Neural progenitor cell (in vitro differentiated cells): Measurements from ENCODE around the gene ETV1. TPM values are rescaled to one million over a fixed set of nuclear protein-coding genes. Genes with fewer than 3 reads are reported as not detected.

Experiments
- DNase-seq: peaks from one replicate; pipeline ENCODE4 v3.0.0-alpha.2; 2016; ENCODE audit warnings: low spot score
- H2AFZ ChIP-seq: fragments of 200-600 bp; sonication (generic); replicated peaks from 2 replicates; pipeline ENCODE4 v1.6.1; 2016; ENCODE audit warnings: antibody characterized with exemption
- H3F3A ChIP-seq: fragments of 200-600 bp; sonication (generic); 2 replicates; pipeline ENCODE4 v1.6.1; 2016; ENCODE audit warnings: antibody characterized with exemption, low read depth
- H3K27ac ChIP-seq: fragments of 200-600 bp; sonication (generic); 2 replicates; pipeline ENCODE4 v1.5.1; 2016; ENCODE audit warnings: mild to moderate bottlenecking
- H3K27me3 ChIP-seq: fragments of 200-600 bp; sonication (generic); 2 replicates; pipeline ENCODE4 v1.6.1; 2016; ENCODE audit warnings: mild to moderate bottlenecking, moderate library complexity
- H3K36me3 ChIP-seq: fragments of 200-600 bp; sonication (generic); 2 replicates; pipeline ENCODE4 v1.5.1; 2016
- H3K4me1 ChIP-seq: fragments of 200-600 bp; sonication (generic); 2 replicates; pipeline ENCODE4 v1.6.1; 2016; ENCODE audit warnings: mixed run types
- H3K4me2 ChIP-seq: fragments of 200-600 bp; sonication (generic); 2 replicates; pipeline ENCODE4 v1.6.1; 2016
- H3K4me3 ChIP-seq: fragments of 200-600 bp; sonication (generic); 2 replicates; pipeline ENCODE4 v1.5.1; 2016
- H3K79me2 ChIP-seq: fragments of 200-600 bp; sonication (generic); 2 replicates; pipeline ENCODE4 v1.6.1; 2016; ENCODE audit warnings: low read depth
- H3K9ac ChIP-seq: fragments of 200-600 bp; sonication (generic); 2 replicates; pipeline ENCODE4 v1.6.1; 2016
- H3K9me3 ChIP-seq: fragments of 200-600 bp; sonication (generic); 2 replicates; pipeline ENCODE4 v1.5.1; 2016; ENCODE audit warnings: low read depth
- H4K20me1 ChIP-seq: fragments of 200-600 bp; sonication (generic); 2 replicates; pipeline ENCODE4 v1.6.1; 2016; ENCODE audit warnings: low read depth
- H3K27ac Mint-ChIP-seq: 3 replicates; pipeline ENCODE4 v1.8.0; 2021; ENCODE audit warnings: mixed read lengths
- H3K27me3 Mint-ChIP-seq: 2 replicates; pipeline ENCODE4 v1.8.0; 2022; ENCODE audit warnings: low read depth, mild to moderate bottlenecking, inconsistent platforms, moderate library complexity, mixed read lengths; ENCODE audit not compliant: insufficient read depth
- H3K36me3 Mint-ChIP-seq: 3 replicates; pipeline ENCODE4 v1.8.0; 2021; ENCODE audit warnings: mixed read lengths
- H3K4me1 Mint-ChIP-seq: 3 replicates; pipeline ENCODE4 v1.8.0; 2021; ENCODE audit warnings: mixed read lengths
- H3K4me3 Mint-ChIP-seq: 3 replicates; pipeline ENCODE4 v1.8.0; 2021; ENCODE audit warnings: mild to moderate bottlenecking, moderate library complexity, mixed read lengths
- H3K9me3 Mint-ChIP-seq: 3 replicates; pipeline ENCODE4 v1.8.0; 2020; ENCODE audit warnings: mixed read lengths
- EZH2 ChIP-seq: fragments of 200-600 bp; sonication (generic); IDR thresholded peaks from 2 replicates; pipeline ENCODE4 v1.6.1; 2017; ENCODE audit warnings: antibody characterized with exemption, mild to moderate bottlenecking, moderate library complexity
- EZH2phosphoT487 ChIP-seq: fragments of 200-600 bp; sonication (generic); IDR thresholded peaks from 2 replicates; pipeline ENCODE4 v1.6.1; 2017; ENCODE audit warnings: antibody characterized with exemption
- total RNA-seq: library from RNA; depleted of rRNA; stranded (reverse); fragments of >200 nt; gene quantifications from 2 replicates; pipeline ENCODE4 v1.2.3, GENCODE V29; 2015; ENCODE audit warnings: low replicate concordance
- TF ChIP-seq, protein P1 (sequence below): fragments of 200-600 bp; sonication (generic); IDR thresholded peaks from 2 replicates; pipeline ENCODE4 v1.5.1; 2017; ENCODE audit warnings: antibody characterized with exemption, mild to moderate bottlenecking

Gene ETV1
- total RNA-seq, 1 donor from 2014 or later = 36.8 TPM

- peaks cover 8% of the 10 kb centered on the region for H3K4me1 Mint-ChIP-seq
- peak overlapping the region; percentile 81 for H3K4me3 ChIP-seq
- DNase-seq = peak; percentile 99
- peaks cover 30% of the 10 kb centered on the region for H3K4me1 ChIP-seq
- H3K27me3 ChIP-seq = no peaks in the 10 kb centered on the region
- H3K36me3 Mint-ChIP-seq = no peaks in the 10 kb centered on the region
- no peak overlapping the region for H3K27ac Mint-ChIP-seq
- peaks cover 22% of the 10 kb centered on the region for H3K79me2 ChIP-seq
- H2AFZ ChIP-seq = peak overlapping the region; percentile 42
- H3K27me3 Mint-ChIP-seq = no peaks in the 10 kb centered on the region
- H3K4me3 Mint-ChIP-seq = no peak overlapping the region
- H3K27ac ChIP-seq = peak overlapping the region; percentile 87
- H3K36me3 ChIP-seq = no peaks in the 10 kb centered on the region
- TF ChIP-seq EZH2 = no peak
- TF ChIP-seq, protein P1, sequence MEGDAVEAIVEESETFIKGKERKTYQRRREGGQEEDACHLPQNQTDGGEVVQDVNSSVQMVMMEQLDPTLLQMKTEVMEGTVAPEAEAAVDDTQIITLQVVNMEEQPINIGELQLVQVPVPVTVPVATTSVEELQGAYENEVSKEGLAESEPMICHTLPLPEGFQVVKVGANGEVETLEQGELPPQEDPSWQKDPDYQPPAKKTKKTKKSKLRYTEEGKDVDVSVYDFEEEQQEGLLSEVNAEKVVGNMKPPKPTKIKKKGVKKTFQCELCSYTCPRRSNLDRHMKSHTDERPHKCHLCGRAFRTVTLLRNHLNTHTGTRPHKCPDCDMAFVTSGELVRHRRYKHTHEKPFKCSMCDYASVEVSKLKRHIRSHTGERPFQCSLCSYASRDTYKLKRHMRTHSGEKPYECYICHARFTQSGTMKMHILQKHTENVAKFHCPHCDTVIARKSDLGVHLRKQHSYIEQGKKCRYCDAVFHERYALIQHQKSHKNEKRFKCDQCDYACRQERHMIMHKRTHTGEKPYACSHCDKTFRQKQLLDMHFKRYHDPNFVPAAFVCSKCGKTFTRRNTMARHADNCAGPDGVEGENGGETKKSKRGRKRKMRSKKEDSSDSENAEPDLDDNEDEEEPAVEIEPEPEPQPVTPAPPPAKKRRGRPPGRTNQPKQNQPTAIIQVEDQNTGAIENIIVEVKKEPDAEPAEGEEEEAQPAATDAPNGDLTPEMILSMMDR = no peak
- no peak for TF ChIP-seq EZH2phosphoT487
- H3K9me3 ChIP-seq = no peaks in the 10 kb centered on the region
- H3K9me3 Mint-ChIP-seq = peaks cover 2% of the 10 kb centered on the region
- H3K9ac ChIP-seq = no peak overlapping the region
- H3F3A ChIP-seq = peaks cover 41% of the 10 kb centered on the region
- no peaks in the 10 kb centered on the region for H4K20me1 ChIP-seq
- H3K4me2 ChIP-seq = peak overlapping the region; percentile 97
Measured at GRCh38 chr7:13990984-13991790, 1.7 kb upstream of the ETV1 start.

DNA sequence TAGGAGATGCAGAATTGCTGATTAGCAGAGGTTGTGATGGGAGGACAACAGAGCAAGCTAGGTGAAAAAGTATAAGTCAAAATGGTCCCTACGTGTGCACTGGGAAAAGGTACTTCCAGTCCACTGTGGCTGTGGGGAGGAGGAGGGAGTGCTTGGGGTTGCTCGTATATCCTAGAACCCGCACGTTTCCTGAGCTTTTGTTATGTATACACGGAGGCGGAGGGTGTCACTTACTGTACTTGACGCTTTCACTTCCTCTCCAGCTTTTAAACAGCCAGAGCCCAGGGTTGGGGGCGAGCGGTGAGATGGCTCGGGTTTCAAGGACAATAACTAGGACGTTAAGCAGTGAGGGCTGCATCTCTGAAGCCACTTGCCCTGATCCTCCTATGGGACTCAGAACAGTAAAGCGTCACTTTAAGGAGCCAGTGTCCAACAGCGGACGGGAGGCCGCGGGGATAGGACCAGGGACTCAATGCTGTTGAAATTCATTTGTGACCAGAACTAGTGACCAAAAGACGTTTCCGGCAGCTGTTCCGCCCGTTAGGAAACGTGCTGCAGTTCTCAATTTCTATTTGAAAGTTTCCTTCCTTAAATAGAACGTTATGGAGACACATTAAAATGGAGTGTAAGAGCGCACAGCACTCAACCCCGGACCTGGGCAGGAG, 985 bp upstream of the ETV1 start:
- Mint-ChIP-seq H3K9me3 (peaks cover 2% of the 10 kb centered on the region), H3K36me3 (no peaks in the 10 kb centered on the region), H3K27me3 (no peaks in the 10 kb centered on the region), H3K4me1 (peaks cover 14% of the 10 kb centered on the region), H3K27ac (no peak overlapping the region), H3K4me3 (no peak overlapping the region)
- Histone ChIP-seq H3K4me1 (peaks cover 37% of the 10 kb centered on the region), H2AFZ (peak overlapping the region; percentile 42), H3F3A (peaks cover 46% of the 10 kb centered on the region), H3K27me3 (no peaks in the 10 kb centered on the region), H3K9me3 (no peaks in the 10 kb centered on the region), H3K9ac (no peak overlapping the region), H3K79me2 (peaks cover 29% of the 10 kb centered on the region), H3K4me3 (peak overlapping the region; percentile 81), H3K36me3 (no peaks in the 10 kb centered on the region), H3K27ac (peak overlapping the region; percentile 3), H3K4me2 (peak overlapping the region; percentile 97), H4K20me1 (no peaks in the 10 kb centered on the region)
- peak; percentile 81 for DNase-seq
- TF ChIP-seq EZH2phosphoT487 (peak; percentile 37), EZH2 (no peak)

GRCh38 chr7:13989949-13990305, 461 bp upstream of the ETV1 start:
- Mint-ChIP-seq H3K36me3 (no peaks in the 10 kb centered on the region), H3K27me3 (no peaks in the 10 kb centered on the region), H3K4me1 (peaks cover 18% of the 10 kb centered on the region), H3K4me3 (no peak overlapping the region), H3K27ac (no peak overlapping the region), H3K9me3 (peaks cover 2% of the 10 kb centered on the region)
- no peak for DNase-seq
- Histone ChIP-seq H3K9me3 (no peaks in the 10 kb centered on the region), H4K20me1 (no peaks in the 10 kb centered on the region), H3K9ac (no peak overlapping the region), H3K27ac (peak overlapping the region; percentile 27), H3F3A (peaks cover 46% of the 10 kb centered on the region), H3K36me3 (no peaks in the 10 kb centered on the region), H2AFZ (peak overlapping the region; percentile 42), H3K79me2 (peaks cover 35% of the 10 kb centered on the region), H3K4me3 (peak overlapping the region; percentile 81), H3K4me2 (peak overlapping the region; percentile 97), H3K27me3 (no peaks in the 10 kb centered on the region), H3K4me1 (peaks cover 43% of the 10 kb centered on the region)
- TF ChIP-seq, protein P1 = no peak
- TF ChIP-seq EZH2phosphoT487 (no peak), EZH2 (no peak)
